IMR-90 (cell line): ENCODE data around the gene NELL1. TPM values are rescaled to one million over a fixed set of nuclear protein-coding genes. Genes with fewer than 3 reads are reported as not detected.

Experiments
- ATAC-seq: fragments of 200-7000 bp; cut with Tn5 transposase; 2 replicates; pipeline ENCODE4 v1.9.1; 2020; ENCODE audit warnings: low read depth, mild to moderate bottlenecking, moderate library complexity
- BruUV-seq: library from RNA; stranded (reverse); fragments of 400-500 nt; replicated peaks from 2 replicates; lab custom pipeline; 2021; lab: Mats Ljungman, UMichigan
- CTCF ChIA-PET: fragments of 300-600 bp; formaldehyde crosslinking; extraction: SDS; loops from one replicate; lab custom pipeline; 2021; ENCODE audit warnings: antibody characterized with exemption; lab: Yijun Ruan, JAX
- POLR2A ChIA-PET: fragments of 300-600 bp; sonication (Branson Sonifier 250); formaldehyde crosslinking; loops from one replicate; lab custom pipeline; 2022; ENCODE audit warnings: antibody characterized with exemption; ENCODE audit not compliant: unreplicated experiment; lab: Charles Lee
- DNase-seq: peaks from one replicate; pipeline ENCODE4 v3.0.0; 2013
- H2AFZ ChIP-seq: replicated peaks from 2 replicates; pipeline ENCODE3; 2013; ENCODE audit warnings: low read length, mild to moderate bottlenecking; ENCODE audit not compliant: poor library complexity
- H2AK5ac ChIP-seq: 2 replicates; pipeline ENCODE4 v1.6.1; 2013; ENCODE audit warnings: low read depth, low read length, inconsistent platforms
- H2AK9ac ChIP-seq: replicated peaks from 2 replicates; pipeline ENCODE3; 2013; ENCODE audit warnings: mild to moderate bottlenecking, low read depth, low read length, moderate library complexity; ENCODE audit not compliant: poor library complexity
- H2BK120ac ChIP-seq: 2 replicates; pipeline ENCODE4 v1.6.1; 2013; ENCODE audit warnings: low read depth, low read length, inconsistent platforms
- H2BK15ac ChIP-seq: 3 replicates; pipeline ENCODE4 v1.6.1; 2013; ENCODE audit warnings: low read depth, low read length, inconsistent platforms
- H2BK20ac ChIP-seq: 2 replicates; pipeline ENCODE4 v1.6.1; 2013; ENCODE audit warnings: low read depth, mild to moderate bottlenecking, inconsistent platforms, low read length, moderate library complexity
- H2BK5ac ChIP-seq: 2 replicates; pipeline ENCODE4 v1.6.1; 2013; ENCODE audit warnings: mild to moderate bottlenecking, low read depth, low read length, inconsistent platforms; ENCODE audit not compliant: poor library complexity, severe bottlenecking
- H3K14ac ChIP-seq: replicated peaks from 2 replicates; pipeline ENCODE4 v1.6.1; 2013; ENCODE audit warnings: low read depth, low read length, inconsistent platforms
- H3K18ac ChIP-seq: 2 replicates; pipeline ENCODE4 v1.6.1; 2013; ENCODE audit warnings: low read depth, low read length, control low read depth
- H3K23ac ChIP-seq: 2 replicates; pipeline ENCODE4 v1.6.1; 2013; ENCODE audit warnings: low read depth, low read length, inconsistent platforms
- H3K27ac ChIP-seq: 2 replicates; pipeline ENCODE4 v1.5.1; 2013; ENCODE audit warnings: mild to moderate bottlenecking, control low read depth, low read length; ENCODE audit not compliant: insufficient read depth
- H3K27me3 ChIP-seq: 2 replicates; pipeline ENCODE4 v1.6.1; 2013; ENCODE audit warnings: low read length; ENCODE audit not compliant: control insufficient read depth, insufficient read depth
- H3K36me3 ChIP-seq: 2 replicates; pipeline ENCODE4 v1.6.1; 2013; ENCODE audit warnings: low read length, mixed read lengths; ENCODE audit not compliant: control insufficient read depth, insufficient read depth
- H3K4ac ChIP-seq: 2 replicates; pipeline ENCODE4 v1.6.1; 2013; ENCODE audit warnings: low read depth, low read length, inconsistent platforms
- H3K4me1 ChIP-seq: 2 replicates; pipeline ENCODE4 v1.6.1; 2013; ENCODE audit warnings: low read length, mixed read lengths; ENCODE audit not compliant: control insufficient read depth, insufficient read depth
- H3K4me2 ChIP-seq: 2 replicates; pipeline ENCODE4 v1.6.1; 2013; ENCODE audit warnings: low read depth, mild to moderate bottlenecking, control low read depth, low read length, moderate library complexity
- H3K4me3 ChIP-seq: 2 replicates; pipeline ENCODE4 v1.5.1; 2013; ENCODE audit warnings: low read depth, mild to moderate bottlenecking, control low read depth, low read length, moderate library complexity; ENCODE audit not compliant: insufficient read depth
- H3K56ac ChIP-seq: 2 replicates; pipeline ENCODE4 v1.6.1; 2013; ENCODE audit warnings: low read length, inconsistent platforms; ENCODE audit not compliant: insufficient read depth; ENCODE audit errors: extremely low read depth
- H3K79me1 ChIP-seq, 2 experiments: 2 replicates each; pipeline ENCODE4 v1.6.1; 2013; ENCODE audit warnings: low read length in 2 of 2, inconsistent platforms in 1 of 2, low read depth in 1 of 2
- H3K9ac ChIP-seq: 2 replicates; pipeline ENCODE4 v1.6.1; 2013; ENCODE audit warnings: low read depth, low read length, control low read depth
- H3K9me1 ChIP-seq: 2 replicates; pipeline ENCODE4 v1.6.1; 2013; ENCODE audit warnings: low read length, inconsistent platforms; ENCODE audit not compliant: insufficient read depth
- H3K9me3 ChIP-seq: 2 replicates; pipeline ENCODE4 v1.6.1; 2013; ENCODE audit warnings: low read length; ENCODE audit not compliant: control insufficient read depth, insufficient read depth
- H4K20me1 ChIP-seq: 2 replicates; pipeline ENCODE4 v1.6.1; 2013; ENCODE audit warnings: low read length, inconsistent platforms; ENCODE audit not compliant: insufficient read depth
- H4K5ac ChIP-seq: 2 replicates; pipeline ENCODE4 v1.6.1; 2013; ENCODE audit warnings: mild to moderate bottlenecking, low read depth, low read length, control low read depth
- H4K8ac ChIP-seq, 2 experiments: 2 replicates each; pipeline ENCODE4 v1.6.1; 2013; ENCODE audit warnings: low read depth in 2 of 2, low read length in 2 of 2, control low read depth in 1 of 2, inconsistent platforms in 1 of 2
- H4K91ac ChIP-seq: 2 replicates; pipeline ENCODE4 v1.6.1; 2013; ENCODE audit warnings: low read depth, low read length, inconsistent platforms; ENCODE audit not compliant: insufficient read depth
- BHLHE40 ChIP-seq: fragments of 150-350 bp; IDR thresholded peaks from 2 replicates; pipeline ENCODE4 v1.6.1; 2016; ENCODE audit warnings: mild to moderate bottlenecking, low read depth, low read length
- CHD1 ChIP-seq: IDR thresholded peaks from 2 replicates; pipeline ENCODE4 v1.6.1; 2012; ENCODE audit warnings: low read depth, low read length, improper control_type of control experiment
- WGBS, 2 experiments: methylation state at CpG; one replicate each; pipeline versions ENCODE4 v1.1.5 to v1.1.7; 2013; ENCODE audit warnings: missing lambda C conversion rate in 2 of 2; ENCODE audit not compliant: insufficient read length in 1 of 2; ENCODE audit errors: extremely low coverage in 2 of 2; 5-methylcytosine and 5-hydroxymethylcytosine counted together
- dilution Hi-C: fragments of 300-500 bp; cut with HindIII; formaldehyde crosslinking; loops from one replicate; pipeline ENCODE4 v1.14.3; 2018; ENCODE audit warnings: low sequenced_read_pairs; ENCODE audit not compliant: unreplicated experiment
- in situ Hi-C: fragments of 300-500 bp; cut with MboI; formaldehyde crosslinking; loops from 3 replicates; pipeline ENCODE4 v1.14.3; 2019; ENCODE audit warnings: low sequenced_read_pairs, inconsistent platforms, mixed read lengths
- intact Hi-C: fragments of 100-400 bp; cut with micrococcal nuclease; formaldehyde crosslinking; loops from 2 replicates; pipeline ENCODE4 v1.10.0; 2022
- polyA plus RNA-seq, 3 experiments: library from polyadenylated mRNA; depleted of rRNA; stranded (reverse); fragments of >200 nt; gene quantifications; 2 replicates each; pipeline ENCODE4 v1.2.3, GENCODE V29; 2012; ENCODE audit warnings: low replicate concordance in 1 of 3
- total RNA-seq: library from RNA; depleted of rRNA; stranded (reverse); fragments of >200 nt; gene quantifications from 2 replicates; pipeline ENCODE4 v1.2.3, GENCODE V29; 2012

The NELL1 gene
- total and polyA plus RNA-seq, 2 of the 4 experiments (the other 2 are of a cell fraction): not detected

GRCh38 chr11:21604564-21604963 is 935.2 kb downstream of the NELL1 start:
- H3K9me1 ChIP-seq: no peaks in the 10 kb centered on the region
- in situ Hi-C loops (no loop called here), dilution Hi-C loops (no loop called here), intact Hi-C loops (no loop called here)
- no peaks in the 10 kb centered on the region for H3K36me3 ChIP-seq
- H3K27me3 ChIP-seq: no peaks in the 10 kb centered on the region
- no peak overlapping the region for H3K27ac ChIP-seq
- no peak overlapping the region for H3K23ac ChIP-seq
- H2AK9ac ChIP-seq: no peak overlapping the region
- no peak overlapping the region for H4K5ac ChIP-seq
- H2AK5ac ChIP-seq: no peak overlapping the region
- no peak overlapping the region for H3K9ac ChIP-seq
- WGBS, 2 experiments: no CpG with 5 or more reads among the region's 3 CpGs
- no peak overlapping the region for H2BK15ac ChIP-seq
- ATAC-seq: no peak
- ChIA-PET POLR2A (no interaction called here), CTCF (no interaction called here)
- no peak overlapping the region for H4K91ac ChIP-seq
- H3K18ac ChIP-seq: no peak overlapping the region
- H3K4me2 ChIP-seq: no peak overlapping the region
- H2AFZ ChIP-seq: no peak overlapping the region
- H4K20me1 ChIP-seq: no peaks in the 10 kb centered on the region
- H3K4me3 ChIP-seq: no peak overlapping the region
- H3K56ac ChIP-seq: no peak overlapping the region
- H2BK5ac ChIP-seq: no peak overlapping the region
- H3K14ac ChIP-seq: no peak overlapping the region
- DNase-seq: no peak
- no peak overlapping the region for H3K4ac ChIP-seq
- no peak overlapping the region for H2BK20ac ChIP-seq
- TF ChIP-seq BHLHE40 (no peak), CHD1 (no peak)
- H3K79me1 ChIP-seq: no peaks in the 10 kb centered on the region
- no peaks in the 10 kb centered on the region for H3K9me3 ChIP-seq
- H2BK120ac ChIP-seq: no peak overlapping the region
- no peaks in the 10 kb centered on the region for H3K4me1 ChIP-seq
- no TSS peak for BruUV-seq
- H4K8ac ChIP-seq: no peak overlapping the region
